ENCODE data around the gene CDYL2. TPM values are rescaled to one million over a fixed set of nuclear protein-coding genes. Genes with fewer than 3 reads are reported as not detected.

CDYL2 gene
- total and polyA plus RNA-seq, 7 donors = 1.2 to 8.8 (median 2.5) TPM

- Histone ChIP-seq H3K27me3 (no peaks in the 10 kb centered on the region), H3K4me1 (no peaks in the 10 kb centered on the region), H3K9me3 (no peaks in the 10 kb centered on the region), H3K27ac (no peak overlapping the region), H3K36me3 (no peaks in the 10 kb centered on the region), H3K4me3 (no peak overlapping the region)
- TF ChIP-seq EP300 (IDR thresholded peaks at IDR 0.05) = no peak
- no peak for TF ChIP-seq POLR2A (IDR thresholded peaks at IDR 0.05)
- no peak for TF ChIP-seq CTCF (IDR thresholded peaks at IDR 0.05)
- no peak for TF ChIP-seq POLR2AphosphoS5 (IDR thresholded peaks at IDR 0.05)
- intact Hi-C loops (cut with DNase I) = no loop called here
- no peak for DNase-seq
- 59 to 78% methylated on average over 7 of the region's 7 CpGs for WGBS, 2 donors
These were observed 213.1 kb downstream of the CDYL2 start for GRCh38 chr16:80591071-80591915.

GRCh38 chr16:80587071-80587470 is 217.3 kb downstream of the CDYL2 start:
- Histone ChIP-seq H3K9me3 (no peaks in the 10 kb centered on the region), H3K36me3 (no peaks in the 10 kb centered on the region), H3K27me3 (no peaks in the 10 kb centered on the region), H3K4me1 (no peaks in the 10 kb centered on the region), H3K4me3 (no peak overlapping the region), H3K27ac (no peak overlapping the region)
- intact Hi-C loops (cut with DNase I) = loop anchor here (10.0 kb wide), 1 partner anchor 238 kb away; no protein-coding TSS in a partner anchor
- 86 to 91% methylated on average over 4 of the region's 4 CpGs for WGBS, 2 donors
- no peak for DNase-seq
- no peak for TF ChIP-seq POLR2A (IDR thresholded peaks at IDR 0.05)
- TF ChIP-seq CTCF (IDR thresholded peaks at IDR 0.05) = no peak
- no peak for TF ChIP-seq POLR2AphosphoS5 (IDR thresholded peaks at IDR 0.05)
- no peak for TF ChIP-seq EP300 (IDR thresholded peaks at IDR 0.05)

GRCh38 chr16:80586476-80586875 is 217.9 kb downstream of the CDYL2 start:
- Histone ChIP-seq H3K27ac (no peak overlapping the region), H3K4me3 (no peak overlapping the region), H3K27me3 (no peaks in the 10 kb centered on the region), H3K9me3 (no peaks in the 10 kb centered on the region), H3K36me3 (no peaks in the 10 kb centered on the region), H3K4me1 (no peaks in the 10 kb centered on the region)
- TF ChIP-seq CTCF (IDR thresholded peaks at IDR 0.05) (no peak), POLR2AphosphoS5 (IDR thresholded peaks at IDR 0.05) (no peak), EP300 (IDR thresholded peaks at IDR 0.05) (no peak), POLR2A (IDR thresholded peaks at IDR 0.05) (no peak)
- intact Hi-C loops (cut with DNase I) = loop anchor here (10.0 kb wide), 1 partner anchor 238 kb away; no protein-coding TSS in a partner anchor
- DNase-seq = no peak

GRCh38 chr16:80585764-80586163 is 218.6 kb downstream of the CDYL2 start:
- no peaks in the 10 kb centered on the region for H3K9me3 ChIP-seq
- TF ChIP-seq POLR2A (IDR thresholded peaks at IDR 0.05) = no peak
- TF ChIP-seq CTCF (IDR thresholded peaks at IDR 0.05) = no peak
- TF ChIP-seq POLR2AphosphoS5 (IDR thresholded peaks at IDR 0.05) = no peak
- TF ChIP-seq EP300 (IDR thresholded peaks at IDR 0.05) = no peak
- H3K4me3 ChIP-seq = no peak overlapping the region
- H3K27ac ChIP-seq = no peak overlapping the region
- DNase-seq = no peak
- no peaks in the 10 kb centered on the region for H3K27me3 ChIP-seq
- WGBS, 2 donors = 83 to 88% methylated on average over 4 of the region's 4 CpGs
- no peaks in the 10 kb centered on the region for H3K4me1 ChIP-seq
- no peaks in the 10 kb centered on the region for H3K36me3 ChIP-seq
- intact Hi-C loops (cut with DNase I) = loop anchor here (10.0 kb wide), 1 partner anchor 239 kb away; no protein-coding TSS in a partner anchor
